ENCODE measurements around the gene ZNF687. TPM values are rescaled to one million over a fixed set of nuclear protein-coding genes. Genes with fewer than 3 reads are reported as not detected.
A peak's percentile ranks its signal among the peaks of the same experiment; 100 is the strongest.

Gene ZNF687
- total RNA-seq, 1 experiment from 2014 or later, result 26.4 TPM

GRCh38 chr1:151334822-151335221 is 52.7 kb downstream of the ZNF687 start:
- POLR2A ChIA-PET (ENCODE audit: low non-redundant PET), result no interaction called here
- intact Hi-C loops (cut with micrococcal nuclease; ENCODE audit: unreplicated experiment), result no loop called here
- no TSS peak for BruUV-seq (replicated peaks)
- Histone ChIP-seq H3K36me3 (ENCODE audit: insufficient read depth, low read length, poor library complexity, severe bottlenecking) (no peaks in the 10 kb centered on the region), H3K4me1 (ENCODE audit: insufficient read depth, low read length, poor library complexity, severe bottlenecking) (no peaks in the 10 kb centered on the region), H3K9me3 (ENCODE audit: low read depth, low read length, poor library complexity, severe bottlenecking) (no peaks in the 10 kb centered on the region), H3K27ac (ENCODE audit: low read depth, low read length, poor library complexity, severe bottlenecking) (no peak overlapping the region), H3K4me3 (ENCODE audit: low read depth, low read length, poor library complexity, severe bottlenecking) (no peak overlapping the region), H3K27me3 (replicated peaks; ENCODE audit: insufficient read depth, low read depth, low read length, poor library complexity) (no peaks in the 10 kb centered on the region)
- DNase-seq (ENCODE audit: low spot score), result no peak
- no peak for TF ChIP-seq EZH2 (IDR thresholded peaks at IDR 0.05; ENCODE audit: borderline replicate concordance, low read depth, low read length, poor library complexity, severe bottlenecking)
- TF ChIP-seq CTCF (conservative IDR thresholded peaks at IDR 0.05; ENCODE audit: low read depth, low read length), result no peak
- CTCF ChIA-PET, result no interaction called here

- BruUV-seq (replicated peaks), result no TSS peak
- Histone ChIP-seq H3K4me1 (ENCODE audit: insufficient read depth, low read length, poor library complexity, severe bottlenecking) (peaks cover 5% of the 10 kb centered on the region), H3K4me3 (ENCODE audit: low read depth, low read length, poor library complexity, severe bottlenecking) (no peak overlapping the region), H3K36me3 (ENCODE audit: insufficient read depth, low read length, poor library complexity, severe bottlenecking) (no peaks in the 10 kb centered on the region), H3K27me3 (replicated peaks; ENCODE audit: insufficient read depth, low read depth, low read length, poor library complexity) (no peaks in the 10 kb centered on the region), H3K9me3 (ENCODE audit: low read depth, low read length, poor library complexity, severe bottlenecking) (no peaks in the 10 kb centered on the region), H3K27ac (ENCODE audit: low read depth, low read length, poor library complexity, severe bottlenecking) (no peak overlapping the region)
- ChIA-PET POLR2A (ENCODE audit: low non-redundant PET) (no interaction called here), CTCF (no interaction called here)
- TF ChIP-seq EZH2 (IDR thresholded peaks at IDR 0.05; ENCODE audit: borderline replicate concordance, low read depth, low read length, poor library complexity, severe bottlenecking) (no peak), CTCF (conservative IDR thresholded peaks at IDR 0.05; ENCODE audit: low read depth, low read length) (no peak)
- no peak for DNase-seq (ENCODE audit: low spot score)
- intact Hi-C loops (cut with micrococcal nuclease; ENCODE audit: unreplicated experiment), result no loop called here
These were observed 54.5 kb downstream of the ZNF687 start for GRCh38 chr1:151336556-151336955.

- POLR2A ChIA-PET (ENCODE audit: low non-redundant PET), result interaction anchor here (0.6 kb wide), 2 partner anchors 44 to 421 kb away, joined by 5 to 11 read pairs; no protein-coding TSS in a partner anchor
- no TSS peak for BruUV-seq (replicated peaks)
- no peak overlapping the region for H3K27ac ChIP-seq (ENCODE audit: low read depth, low read length, poor library complexity, severe bottlenecking)
These were observed 59.0 kb downstream of the ZNF687 start for GRCh38 chr1:151340870-151341754.

More at GRCh38 chr1:151340870-151341754, 59.0 kb downstream of the ZNF687 start:
- no peaks in the 10 kb centered on the region for H3K27me3 ChIP-seq (replicated peaks; ENCODE audit: insufficient read depth, low read depth, low read length, poor library complexity)
- peaks cover 10% of the 10 kb centered on the region for H3K4me1 ChIP-seq (ENCODE audit: insufficient read depth, low read length, poor library complexity, severe bottlenecking)
- peak; percentile 88 for DNase-seq (ENCODE audit: low spot score)
- intact Hi-C loops (cut with micrococcal nuclease; ENCODE audit: unreplicated experiment), result loop anchor here (1.0 to 5.0 kb wide), 3 partner anchors 40 to 244 kb away; no protein-coding TSS in a partner anchor
- peak; percentile 81 for TF ChIP-seq CTCF (conservative IDR thresholded peaks at IDR 0.05; ENCODE audit: low read depth, low read length)
- no peak for TF ChIP-seq EZH2 (IDR thresholded peaks at IDR 0.05; ENCODE audit: borderline replicate concordance, low read depth, low read length, poor library complexity, severe bottlenecking)
- CTCF ChIA-PET, result interaction anchor here (0.5 to 2.6 kb wide), 8 partner anchors 11 to 257 kb away, joined by 3 to 37 read pairs (median 6); partner anchors contain the start of gene PI4KB
- no peak overlapping the region for H3K4me3 ChIP-seq (ENCODE audit: low read depth, low read length, poor library complexity, severe bottlenecking)
- peaks cover 15% of the 10 kb centered on the region for H3K36me3 ChIP-seq (ENCODE audit: insufficient read depth, low read length, poor library complexity, severe bottlenecking)
- no peaks in the 10 kb centered on the region for H3K9me3 ChIP-seq (ENCODE audit: low read depth, low read length, poor library complexity, severe bottlenecking)

Other genes starting within 250 kb of the ZNF687 start
- 1.5 and 3.5 TPM in 2 replicates for gene BNIPL, start 245.7 kb upstream of the ZNF687 start, total RNA-seq (2021)
- gene C1orf56, start 234.5 kb upstream of the ZNF687 start, total RNA-seq (2021), result 2.9 and 3.9 TPM in 2 replicates
- gene CDC42SE1, start 222.7 kb upstream of the ZNF687 start, total RNA-seq (2021), result 57.5 and 63.8 TPM in 2 replicates
- 91.9 and 108 TPM in 2 replicates for gene MLLT11, start 221.9 kb upstream of the ZNF687 start, total RNA-seq (2021)
- gene GABPB2, start 211.5 kb upstream of the ZNF687 start, total RNA-seq (2021), result 11.1 and 12.5 TPM in 2 replicates
- 4.7 and 8.9 TPM in 2 replicates for gene SEMA6C, start 135.7 kb upstream of the ZNF687 start, total RNA-seq (2021)
- not detected in 2 replicates for gene TNFAIP8L2, start 125.7 kb upstream of the ZNF687 start, total RNA-seq (2021)
- gene LYSMD1, start 116.4 kb upstream of the ZNF687 start, total RNA-seq (2021), result 7.7 and 8.1 TPM in 2 replicates
- gene SCNM1, start 116.2 kb upstream of the ZNF687 start, total RNA-seq (2021), result 57.5 and 59.6 TPM in 2 replicates
- 1.4 and 2.8 TPM in 2 replicates for gene TMOD4, start 106.3 kb upstream of the ZNF687 start, total RNA-seq (2021)
- 113 and 114 TPM in 2 replicates for gene VPS72, start 92.1 kb upstream of the ZNF687 start, total RNA-seq (2021)
- gene PIP5K1A, start 83.7 kb upstream of the ZNF687 start, total RNA-seq (2021), result 109 and 115 TPM in 2 replicates
- 312 and 339 TPM in 2 replicates for gene PSMD4, start 27.6 kb upstream of the ZNF687 start, total RNA-seq (2021)
- 62.1 and 62.8 TPM in 2 replicates for gene PI4KB, start 45.1 kb downstream of the ZNF687 start, total RNA-seq (2021)
- gene RFX5, start 65.0 kb downstream of the ZNF687 start, total RNA-seq (2021), result 49.0 and 51.8 TPM in 2 replicates
- gene SELENBP1, start 90.4 kb downstream of the ZNF687 start, total RNA-seq (2021), result 0.50 TPM in 1 of 2 replicates, not detected in the other
- gene PSMB4, start 117.3 kb downstream of the ZNF687 start, total RNA-seq (2021), result 553 and 565 TPM in 2 replicates
- 98.4 and 102 TPM in 2 replicates for gene POGZ, start 177.2 kb downstream of the ZNF687 start, total RNA-seq (2021)
- 2.6 and 4.1 TPM in 2 replicates for gene CGN, start 229.1 kb downstream of the ZNF687 start, total RNA-seq (2021)

Measured in A673 (cell line).